ENCODE data around the gene ZFAND3. TPM values are rescaled to one million over a fixed set of nuclear protein-coding genes. Genes with fewer than 3 reads are reported as not detected.

ZFAND3 gene
- polyA plus RNA-seq, 3 donors from 2014 or later, result 3.1 to 10.2 (median 3.9) TPM

DNA sequence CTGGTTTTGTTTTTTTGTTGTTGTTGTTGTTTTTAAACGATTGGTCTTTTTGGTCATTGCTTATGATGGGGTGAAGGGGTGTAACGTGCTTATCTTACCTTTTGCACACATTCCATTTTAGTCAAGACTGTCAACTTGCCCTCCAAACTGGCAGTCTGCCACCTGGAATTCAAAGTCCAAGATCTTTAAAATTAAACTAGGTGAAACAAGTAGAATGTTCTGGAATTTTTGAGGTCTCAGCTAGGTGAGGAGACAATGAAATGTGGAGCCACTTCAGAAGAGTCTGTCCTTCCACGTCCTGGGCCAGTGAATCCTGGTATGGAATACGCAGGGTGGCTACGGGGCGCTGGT is 344.6 kb downstream of the ZFAND3 start:
- H3K4me1 Mint-ChIP-seq, result peaks cover 0 to 1% of the 10 kb centered on the region in 2 donors
- H3K27me3 Mint-ChIP-seq (ENCODE audit: low read depth in 3 of 3), result peaks cover 4 to 20% (median 14%) of the 10 kb centered on the region in 3 donors
- peaks cover 0 to 11% (median 8%) of the 10 kb centered on the region in 3 donors for H3K36me3 Mint-ChIP-seq
- no peaks in the 10 kb centered on the region for H3K9me3 Mint-ChIP-seq
- no peak overlapping the region for H3K4me3 Mint-ChIP-seq
- DNase-seq, result no peak
- no peak overlapping the region for H3K27ac Mint-ChIP-seq

DNA sequence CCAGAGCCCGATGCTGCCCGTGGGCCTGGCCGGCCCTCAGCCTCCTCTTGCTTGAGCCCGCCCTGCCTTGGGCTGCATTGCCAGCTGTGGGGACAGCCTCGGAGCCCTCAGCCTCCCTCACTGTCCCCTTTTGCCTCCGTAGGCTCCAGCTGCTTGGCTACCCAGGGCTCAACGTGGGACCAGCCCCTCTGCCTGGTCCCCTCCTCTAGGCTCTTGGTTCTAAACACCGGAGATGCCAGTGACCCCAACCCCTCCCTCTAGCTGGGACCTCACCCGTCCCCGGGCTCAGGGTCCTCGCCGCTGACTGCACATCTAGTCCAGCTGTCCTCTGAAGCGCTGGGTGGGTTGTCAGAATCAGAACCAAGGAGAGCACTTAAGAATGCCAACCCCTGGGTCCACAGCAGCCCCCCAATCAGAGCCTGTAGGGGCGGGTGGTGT is 345.2 kb downstream of the ZFAND3 start:
- Mint-ChIP-seq H3K36me3 (peaks cover 0 to 10% (median 8%) of the 10 kb centered on the region in 3 donors), H3K4me3 (no peak overlapping the region), H3K9me3 (no peaks in the 10 kb centered on the region), H3K27ac (no peak overlapping the region), H3K4me1 (peaks cover 0 to 1% of the 10 kb centered on the region in 2 donors), H3K27me3 (ENCODE audit: low read depth in 3 of 3) (peaks cover 4 to 17% (median 10%) of the 10 kb centered on the region in 3 donors)
- no peak for DNase-seq

DNA sequence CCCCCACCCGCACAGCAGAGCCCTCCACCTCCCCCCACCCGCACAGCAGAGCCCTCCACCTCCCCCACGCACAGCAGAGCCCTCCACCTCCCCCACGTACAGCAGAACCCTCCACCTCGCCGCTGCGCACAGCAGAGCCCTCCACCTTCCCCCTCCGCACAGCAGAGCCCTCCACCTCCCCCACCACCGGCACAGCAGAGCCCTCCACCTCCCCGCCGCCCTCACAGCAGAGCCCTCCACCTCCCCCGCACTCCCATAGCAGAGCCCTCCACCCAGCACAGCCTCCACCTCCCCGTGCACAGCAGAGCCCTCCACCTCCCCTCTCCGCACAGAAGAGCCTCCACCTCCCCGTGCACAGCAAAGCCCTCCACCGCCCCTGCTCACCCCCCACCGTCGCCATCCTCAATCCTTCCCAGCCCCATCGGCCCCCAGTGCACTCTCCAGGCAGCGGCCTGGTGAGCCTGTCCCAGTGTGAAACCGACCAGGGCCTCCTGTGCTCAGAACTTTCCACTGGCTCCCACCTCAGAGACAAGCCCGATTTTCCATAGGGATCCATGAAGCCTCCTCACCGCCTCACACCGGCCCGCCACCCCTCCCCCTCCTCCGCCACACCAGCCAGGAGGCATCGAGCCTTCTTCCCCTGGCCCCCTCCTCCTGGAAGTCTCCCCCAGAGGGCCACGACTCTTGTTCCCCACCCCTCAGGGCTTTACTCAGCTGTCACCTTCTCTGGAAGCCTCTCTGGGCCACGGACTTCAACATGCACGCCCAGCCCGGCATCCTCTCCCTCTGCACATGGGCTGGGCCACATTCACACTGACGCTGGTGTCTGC is 347.1 kb downstream of the ZFAND3 start:
- Mint-ChIP-seq H3K27me3 (ENCODE audit: low read depth in 3 of 3) (peaks cover 1 to 19% (median 4%) of the 10 kb centered on the region in 3 donors), H3K4me1 (no peaks in the 10 kb centered on the region), H3K27ac (no peak overlapping the region), H3K9me3 (no peaks in the 10 kb centered on the region), H3K36me3 (peaks cover 0 to 2% (median 0%) of the 10 kb centered on the region in 3 donors), H3K4me3 (no peak overlapping the region)
- no peak for DNase-seq

DNA sequence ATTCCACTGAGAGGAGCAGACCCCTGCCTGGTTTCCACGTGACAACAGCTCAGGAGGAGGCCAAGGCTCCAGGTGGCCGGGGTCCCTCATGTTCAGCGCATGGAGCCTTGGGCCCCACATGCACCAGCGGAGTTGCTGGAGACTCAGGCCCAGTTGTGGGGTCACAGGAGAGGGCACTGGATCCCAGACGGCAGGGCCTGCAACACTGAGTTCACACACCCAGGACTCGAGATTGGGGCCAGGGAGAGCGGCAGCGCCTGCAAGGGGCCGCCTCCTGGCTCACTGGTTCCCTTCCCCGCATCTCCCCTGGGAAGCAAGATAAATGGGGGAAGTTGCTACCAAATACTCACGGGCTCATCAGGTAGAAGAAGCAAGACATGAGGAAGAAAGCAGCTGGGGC is 348.1 kb downstream of the ZFAND3 start:
- Mint-ChIP-seq H3K27ac (peak overlapping the region in 1 of 6 donors; percentile 57), H3K4me1 (no peaks in the 10 kb centered on the region), H3K27me3 (ENCODE audit: low read depth in 3 of 3) (peaks cover 1 to 23% (median 4%) of the 10 kb centered on the region in 3 donors), H3K36me3 (peaks cover 0 to 2% (median 0%) of the 10 kb centered on the region in 3 donors), H3K9me3 (no peaks in the 10 kb centered on the region), H3K4me3 (no peak overlapping the region)
- DNase-seq, result no peak

DNA sequence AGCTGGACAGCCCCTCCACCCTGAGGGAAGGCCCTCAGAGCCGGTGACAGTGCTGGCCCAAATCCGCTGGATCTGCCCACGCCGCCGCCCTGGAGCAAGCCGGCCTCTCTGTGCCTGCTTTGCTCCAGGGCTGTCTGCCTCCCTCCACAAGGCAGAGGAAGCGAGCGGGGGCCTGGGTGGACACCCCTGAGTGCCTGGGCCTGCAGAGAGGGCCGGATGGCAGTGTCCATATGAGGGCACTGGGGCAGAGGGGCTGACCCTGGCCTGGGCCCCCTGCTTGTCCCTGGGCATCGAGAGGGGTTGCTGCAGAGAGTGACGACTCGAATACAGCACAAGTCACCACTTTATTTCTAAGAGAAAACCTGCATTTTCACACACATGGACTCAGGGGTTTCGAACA is 348.6 kb downstream of the ZFAND3 start:
- Mint-ChIP-seq H3K4me3 (no peak overlapping the region), H3K27ac (no peak overlapping the region), H3K27me3 (ENCODE audit: low read depth in 3 of 3) (peaks cover 1 to 22% (median 4%) of the 10 kb centered on the region in 3 donors), H3K36me3 (peaks cover 0 to 2% (median 0%) of the 10 kb centered on the region in 3 donors), H3K4me1 (no peaks in the 10 kb centered on the region), H3K9me3 (no peaks in the 10 kb centered on the region)
- DNase-seq, result no peak

DNA sequence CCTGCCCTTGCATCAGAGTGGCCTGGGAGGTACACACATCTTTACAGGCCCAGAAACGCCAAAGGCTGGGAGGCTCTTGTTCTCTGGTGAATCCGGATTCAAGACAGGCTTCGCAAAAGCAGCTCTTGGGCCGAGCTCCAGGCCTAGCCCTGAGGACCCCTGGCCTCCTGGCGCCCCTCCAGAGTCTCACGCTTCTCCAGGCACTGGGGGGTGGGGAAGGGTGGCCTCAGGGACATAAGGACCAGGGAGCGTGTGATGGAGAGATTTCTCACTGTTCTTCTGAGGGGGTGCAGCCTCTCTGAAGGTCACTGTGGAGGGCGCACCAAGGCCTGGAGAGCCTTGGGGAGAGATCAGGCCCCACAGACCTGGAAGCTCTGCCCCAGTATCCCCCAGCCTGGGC is 349.2 kb downstream of the ZFAND3 start:
- Mint-ChIP-seq H3K27me3 (ENCODE audit: low read depth in 3 of 3) (peaks cover 0 to 18% (median 4%) of the 10 kb centered on the region in 3 donors), H3K27ac (no peak overlapping the region), H3K4me1 (no peaks in the 10 kb centered on the region), H3K4me3 (no peak overlapping the region), H3K36me3 (peaks cover 0 to 5% (median 0%) of the 10 kb centered on the region in 3 donors), H3K9me3 (no peaks in the 10 kb centered on the region)
- no peak for DNase-seq

DNA sequence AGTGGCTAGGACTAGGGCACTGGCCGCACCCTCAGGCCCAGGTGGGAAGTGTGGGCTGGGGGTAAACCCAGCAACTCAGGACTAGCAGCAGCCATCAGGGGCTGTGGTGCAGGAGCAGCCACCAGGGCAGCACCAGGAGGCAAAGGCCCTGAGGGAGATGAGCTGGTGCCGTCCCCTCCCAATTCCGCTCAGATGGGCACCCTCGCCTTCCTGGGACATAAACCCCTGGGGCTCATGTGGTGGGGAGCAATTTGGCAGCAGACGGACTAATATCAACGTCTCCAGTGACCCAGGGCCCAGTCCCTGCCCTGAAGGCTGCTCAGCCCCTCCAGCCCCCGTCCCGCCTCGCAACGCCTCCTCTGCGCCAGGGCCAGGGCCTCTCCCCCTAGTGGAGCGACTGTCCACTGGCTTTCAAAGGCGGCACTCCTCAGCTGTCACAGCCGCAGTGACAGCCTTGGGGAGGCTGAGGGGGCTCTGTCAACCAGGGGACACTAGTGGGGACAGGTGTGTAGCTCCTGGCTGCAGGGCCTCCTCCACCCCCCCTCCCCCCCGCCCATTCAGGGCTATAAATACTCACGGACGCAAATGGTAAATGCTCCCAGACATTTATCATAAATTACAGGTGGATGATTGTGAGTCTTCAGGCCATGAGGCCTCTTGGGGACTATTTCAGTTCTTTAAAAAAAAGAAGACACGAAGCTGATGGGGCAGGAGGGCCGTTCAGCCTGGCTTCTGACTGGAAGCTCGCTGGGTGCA is 349.9 kb downstream of the ZFAND3 start:
- Mint-ChIP-seq H3K4me3 (no peak overlapping the region), H3K27me3 (ENCODE audit: low read depth in 3 of 3) (peaks cover 0 to 18% (median 4%) of the 10 kb centered on the region in 3 donors), H3K4me1 (no peaks in the 10 kb centered on the region), H3K9me3 (no peaks in the 10 kb centered on the region), H3K36me3 (peaks cover 0 to 5% (median 0%) of the 10 kb centered on the region in 3 donors), H3K27ac (peak overlapping the region in 1 of 6 donors; percentile 23)
- DNase-seq, result no peak

DNA sequence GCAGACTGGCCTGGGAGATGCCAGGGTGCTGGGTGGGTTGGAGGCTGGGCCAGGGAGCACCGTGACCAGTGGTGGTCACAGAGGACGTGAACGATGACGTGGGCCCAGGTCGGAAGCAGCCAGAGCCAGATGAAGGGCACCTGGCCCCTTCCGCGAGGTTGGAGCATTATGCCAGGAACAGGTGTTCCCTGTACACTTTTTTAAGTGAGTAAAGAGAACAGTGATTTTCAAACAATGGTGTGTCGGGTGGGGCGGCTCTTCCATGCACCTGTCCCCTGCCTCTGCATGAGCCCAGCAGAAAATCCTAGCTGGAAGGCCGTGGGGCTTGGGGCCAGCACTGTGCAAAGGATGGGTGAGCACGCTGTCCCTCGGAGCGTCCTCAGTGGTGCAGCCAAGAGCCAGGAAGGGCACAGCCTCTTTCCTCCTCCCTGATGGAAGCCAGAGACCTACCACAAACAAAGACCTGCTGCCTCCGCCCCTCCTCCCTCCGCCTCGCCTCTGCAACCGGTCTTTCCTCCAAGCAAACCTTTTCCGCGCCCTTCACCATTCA is 350.5 kb downstream of the ZFAND3 start:
- DNase-seq, result no peak
- H3K4me3 Mint-ChIP-seq, result no peak overlapping the region
- H3K36me3 Mint-ChIP-seq, result peaks cover 0 to 5% (median 0%) of the 10 kb centered on the region in 3 donors
- no peaks in the 10 kb centered on the region for H3K9me3 Mint-ChIP-seq
- peak overlapping the region in 2 of 6 donors; percentile 23 to 71 for H3K27ac Mint-ChIP-seq
- peaks cover 1 to 18% (median 10%) of the 10 kb centered on the region in 3 donors for H3K27me3 Mint-ChIP-seq (ENCODE audit: low read depth in 3 of 3)
- peaks cover 0 to under 1% of the 10 kb centered on the region in 2 donors for H3K4me1 Mint-ChIP-seq

DNA sequence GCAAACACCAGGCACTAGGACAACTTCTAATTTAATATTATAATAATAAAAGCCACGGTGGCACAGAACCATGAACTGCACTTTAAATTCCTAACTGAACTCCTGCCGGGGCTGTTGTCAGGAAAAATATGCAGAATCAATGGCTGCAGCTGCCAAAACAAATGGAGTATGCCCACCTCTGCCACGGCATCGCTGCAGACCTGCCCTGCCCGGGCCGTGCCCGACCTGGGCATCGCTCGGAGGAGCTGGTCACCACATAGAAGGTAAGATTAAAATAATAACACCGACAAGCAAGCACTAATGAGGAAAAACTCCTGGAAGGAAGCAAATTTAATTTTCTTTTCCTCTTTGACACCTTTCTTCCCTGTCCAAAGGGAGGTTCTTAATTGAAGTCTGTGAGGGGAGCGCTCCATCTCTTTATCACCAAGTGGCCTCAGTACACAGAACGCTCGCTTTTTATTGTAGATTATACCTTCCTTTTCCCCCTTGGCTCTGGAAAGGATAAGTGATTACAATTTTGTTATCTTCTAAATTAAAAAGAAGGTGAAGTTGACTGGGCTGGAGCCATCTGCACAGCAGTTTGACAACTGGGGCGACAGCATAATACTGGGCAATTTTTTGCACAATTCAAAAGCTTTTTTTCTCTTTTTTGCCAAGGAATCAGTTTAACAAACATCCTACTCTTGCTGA is 351.3 kb downstream of the ZFAND3 start:
- Mint-ChIP-seq H3K4me3 (no peak overlapping the region), H3K4me1 (peaks cover 0 to 2% of the 10 kb centered on the region in 2 donors), H3K27me3 (ENCODE audit: low read depth in 3 of 3) (peaks cover 3 to 13% (median 12%) of the 10 kb centered on the region in 3 donors), H3K9me3 (no peaks in the 10 kb centered on the region), H3K36me3 (peaks cover 0 to 5% (median 0%) of the 10 kb centered on the region in 3 donors), H3K27ac (peak overlapping the region in 2 of 6 donors; percentile 44 to 71)
- DNase-seq, result no peak

DNA sequence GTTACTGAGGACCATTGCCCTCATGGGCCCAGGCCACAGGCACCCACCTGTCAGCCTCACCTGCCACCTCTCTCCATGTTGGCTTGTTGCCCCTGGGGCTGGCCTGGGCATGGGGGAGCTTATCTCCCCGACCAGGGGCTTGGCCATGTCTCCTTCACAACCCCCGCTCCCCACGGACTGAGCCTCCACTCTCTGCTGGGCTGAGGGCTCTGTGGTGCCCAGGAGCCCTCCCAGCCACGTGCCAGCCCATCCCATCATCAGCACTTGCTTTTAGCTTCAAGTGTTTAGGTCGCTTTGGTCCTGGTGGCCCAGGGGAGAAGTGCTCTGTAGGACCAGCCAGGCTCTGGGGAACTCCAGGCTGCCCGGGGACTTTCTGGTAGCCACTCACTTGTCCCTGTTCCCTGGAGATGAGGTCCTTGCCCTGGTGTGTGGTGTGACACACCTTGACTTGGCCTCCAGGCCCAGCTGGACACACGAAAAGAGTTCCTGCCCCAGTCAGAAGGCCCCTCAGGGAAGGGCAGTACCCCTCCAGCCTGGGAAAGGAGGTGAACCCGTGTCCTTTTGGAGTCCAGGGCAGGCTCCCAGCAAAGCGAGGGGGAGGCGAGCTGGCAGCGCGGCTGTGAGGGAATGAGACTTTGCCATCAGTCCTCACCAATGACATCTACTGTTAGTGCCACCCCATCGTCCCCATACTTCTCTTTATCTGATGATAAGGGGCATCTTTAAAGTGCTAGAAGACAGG is 352.6 kb downstream of the ZFAND3 start:
- no peak overlapping the region for H3K4me3 Mint-ChIP-seq
- peaks cover 3 to 13% (median 12%) of the 10 kb centered on the region in 3 donors for H3K27me3 Mint-ChIP-seq (ENCODE audit: low read depth in 3 of 3)
- H3K36me3 Mint-ChIP-seq, result peaks cover 0 to 5% (median 0%) of the 10 kb centered on the region in 3 donors
- H3K9me3 Mint-ChIP-seq, result no peaks in the 10 kb centered on the region
- no peak for DNase-seq
- H3K27ac Mint-ChIP-seq, result no peak overlapping the region
- peaks cover 0 to 6% of the 10 kb centered on the region in 2 donors for H3K4me1 Mint-ChIP-seq

DNA sequence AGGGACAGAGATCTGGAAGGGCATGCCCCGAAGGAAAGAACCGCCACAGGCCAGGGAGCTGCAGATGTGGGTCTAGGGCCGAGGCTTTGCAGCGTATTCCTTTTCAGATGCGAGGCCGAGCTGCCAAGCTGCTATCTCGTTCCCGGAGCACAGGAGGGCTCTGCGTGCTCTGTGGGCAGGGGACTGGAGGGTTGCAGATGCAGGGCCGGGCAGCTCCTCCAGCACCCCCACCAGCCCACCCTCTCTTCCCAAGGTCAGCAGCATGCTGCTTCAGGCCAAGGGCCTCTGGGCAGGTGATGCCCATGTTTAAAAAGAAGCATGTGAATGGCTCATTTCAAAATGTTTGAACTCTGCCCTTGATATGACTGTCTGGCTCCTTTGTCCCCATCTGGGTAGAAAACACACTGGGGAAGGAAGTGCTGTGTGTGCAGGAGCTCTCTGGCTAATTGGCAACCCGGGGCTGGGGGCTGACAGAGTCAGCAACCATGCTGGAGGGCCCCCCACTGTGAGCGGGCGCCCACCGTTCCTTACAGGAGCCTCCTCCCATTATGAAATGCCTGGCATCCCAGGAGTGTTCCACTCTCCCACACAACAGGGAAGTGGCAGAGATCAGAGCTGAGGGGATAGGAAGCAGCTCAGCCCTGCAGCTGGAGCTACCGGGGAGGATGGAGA is 353.3 kb downstream of the ZFAND3 start:
- Mint-ChIP-seq H3K4me1 (peaks cover 0 to 6% of the 10 kb centered on the region in 2 donors), H3K27me3 (ENCODE audit: low read depth in 3 of 3) (peaks cover 3 to 12% (median 11%) of the 10 kb centered on the region in 3 donors), H3K9me3 (no peaks in the 10 kb centered on the region), H3K27ac (peak overlapping the region in 1 of 6 donors; percentile 51), H3K4me3 (no peak overlapping the region), H3K36me3 (peaks cover 0 to 5% (median 0%) of the 10 kb centered on the region in 3 donors)
- no peak for DNase-seq

DNA sequence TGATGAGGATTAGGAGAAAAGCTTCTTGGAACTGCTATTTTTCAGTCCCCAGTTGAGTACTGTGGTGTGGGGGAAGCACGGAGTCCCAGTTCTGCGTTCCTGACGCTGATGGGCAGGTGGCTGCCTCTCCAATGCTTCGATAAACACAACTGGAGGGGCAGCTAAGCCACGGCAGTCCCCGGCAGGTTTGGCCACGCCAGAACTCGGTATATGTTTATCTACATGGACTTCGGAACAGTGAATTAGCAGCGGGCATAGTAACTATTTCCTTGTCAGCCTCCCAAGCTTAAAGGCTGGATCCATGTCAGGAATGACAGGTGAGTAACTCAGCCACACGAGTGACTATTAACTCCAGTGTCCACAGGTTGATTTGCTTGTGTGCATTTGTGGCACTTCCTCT is 354.4 kb downstream of the ZFAND3 start:
- no peak for DNase-seq
- Mint-ChIP-seq H3K4me1 (peaks cover 0 to 6% of the 10 kb centered on the region in 2 donors), H3K9me3 (no peaks in the 10 kb centered on the region), H3K27me3 (ENCODE audit: low read depth in 3 of 3) (peaks cover 3 to 14% (median 11%) of the 10 kb centered on the region in 3 donors), H3K36me3 (peaks cover 0 to 5% (median 0%) of the 10 kb centered on the region in 3 donors), H3K4me3 (no peak overlapping the region), H3K27ac (peak overlapping the region in 2 of 6 donors; percentile 49 to 69)

Measured in immature natural killer cell (primary cell).